ENCODE measurements around the gene TNPO3.
"Not testable (repeated sequence)": the region's sequence is repeated elsewhere in the genome, so short reads cannot be mapped to it uniquely, and the experiment has no call there.

TNPO3 gene

GRCh38 chr7:128955981-128956380 is 98.9 kb downstream of the TNPO3 start:
- no peak for DNase-seq

- DNase-seq: no peak
These were observed 99.8 kb downstream of the TNPO3 start for GRCh38 chr7:128954830-128955802.

DNA sequence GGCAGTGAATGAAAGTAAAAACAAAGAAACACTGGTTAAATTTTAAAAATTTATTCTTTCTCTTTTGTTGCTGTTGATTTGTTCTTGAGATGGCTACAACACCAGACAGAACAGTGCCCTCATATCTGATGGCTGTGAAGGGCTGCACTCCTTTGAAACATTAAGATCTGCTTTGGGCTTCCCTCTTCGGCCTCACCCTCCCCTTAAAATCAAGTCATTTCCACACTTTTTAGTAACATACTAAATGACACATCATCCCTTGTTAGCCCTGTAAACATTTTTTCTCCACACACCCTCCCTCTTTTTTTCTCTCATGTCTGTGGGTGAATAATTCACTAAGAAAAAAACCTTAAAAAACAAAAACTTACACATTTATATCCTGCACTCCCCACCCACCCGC is 100.8 kb downstream of the TNPO3 start:
- no peak for DNase-seq

DNA sequence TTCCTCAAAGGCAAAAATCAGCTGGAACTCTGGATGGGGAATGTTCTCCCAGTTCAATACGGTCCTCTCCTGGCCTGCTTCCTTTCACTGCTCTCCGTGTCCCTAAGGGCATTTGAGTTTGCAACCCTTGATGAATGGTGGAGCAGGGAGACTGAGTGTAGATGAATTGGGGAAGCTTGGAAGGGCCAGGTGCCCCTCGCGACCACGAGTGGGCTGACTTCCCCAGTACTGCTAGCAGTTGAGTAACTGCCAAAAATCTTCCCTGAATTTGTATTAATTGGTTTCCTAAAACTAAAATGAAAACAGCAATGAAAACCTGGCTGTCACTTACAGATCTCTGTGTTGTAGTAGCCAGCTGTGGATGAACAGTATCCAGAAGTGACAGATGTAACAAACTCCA is 103.6 kb downstream of the TNPO3 start:
- DNase-seq: peak; percentile 38 to 45 (median 39)

- peak; percentile 61 to 67 (median 65) for DNase-seq
These were observed 105.7 kb downstream of the TNPO3 start for GRCh38 chr7:128948976-128949760.

GRCh38 chr7:128948312-128948973 is 106.5 kb downstream of the TNPO3 start:
- DNase-seq: no peak

GRCh38 chr7:128947854-128948253 is 107.1 kb downstream of the TNPO3 start:
- no peak for DNase-seq

DNA sequence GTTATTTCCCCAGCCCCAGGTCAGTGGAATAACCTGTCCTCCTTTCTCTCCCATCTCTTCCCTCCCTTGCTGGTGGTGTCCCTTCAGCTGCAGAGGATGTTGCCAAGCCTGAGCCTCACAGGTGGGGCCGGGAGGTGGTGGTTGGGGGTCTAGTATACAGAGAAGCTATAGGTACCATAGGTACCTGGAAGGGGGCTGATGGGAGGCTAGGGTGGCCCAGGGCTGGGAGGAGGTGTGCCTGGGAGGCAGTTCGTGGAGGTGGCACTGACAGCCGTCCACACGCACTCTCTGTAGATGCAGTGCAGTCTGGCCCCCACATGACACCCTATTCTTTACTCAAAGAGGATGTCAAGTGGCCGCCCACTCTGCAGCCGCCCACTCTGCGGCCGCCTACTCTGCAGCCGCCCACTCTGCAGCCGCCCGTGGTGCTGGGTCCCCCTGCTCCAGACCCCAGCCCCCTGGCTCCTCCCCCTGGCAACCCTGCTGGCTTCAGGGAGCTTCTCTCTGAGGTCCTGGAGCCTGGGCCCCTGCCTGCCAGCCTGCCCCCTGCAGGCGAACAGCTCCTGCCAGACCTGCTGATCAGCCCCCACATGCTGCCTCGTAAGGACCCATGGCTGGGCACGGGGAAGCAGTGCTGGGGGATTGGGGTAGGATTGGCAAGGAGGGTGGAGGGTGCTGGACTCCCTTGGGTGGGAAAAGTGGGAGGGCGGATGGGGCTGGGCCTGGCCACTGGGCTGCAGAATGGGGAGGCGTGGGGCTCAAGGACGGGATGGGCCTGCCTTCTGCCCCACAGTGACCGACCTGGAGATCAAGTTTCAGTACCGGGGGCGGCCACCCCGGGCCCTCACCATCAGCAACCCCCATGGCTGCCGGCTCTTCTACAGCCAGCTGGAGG is 107.7 kb downstream of the TNPO3 start:
- DNase-seq: peak in 1 of 3 donors; percentile 63

DNA sequence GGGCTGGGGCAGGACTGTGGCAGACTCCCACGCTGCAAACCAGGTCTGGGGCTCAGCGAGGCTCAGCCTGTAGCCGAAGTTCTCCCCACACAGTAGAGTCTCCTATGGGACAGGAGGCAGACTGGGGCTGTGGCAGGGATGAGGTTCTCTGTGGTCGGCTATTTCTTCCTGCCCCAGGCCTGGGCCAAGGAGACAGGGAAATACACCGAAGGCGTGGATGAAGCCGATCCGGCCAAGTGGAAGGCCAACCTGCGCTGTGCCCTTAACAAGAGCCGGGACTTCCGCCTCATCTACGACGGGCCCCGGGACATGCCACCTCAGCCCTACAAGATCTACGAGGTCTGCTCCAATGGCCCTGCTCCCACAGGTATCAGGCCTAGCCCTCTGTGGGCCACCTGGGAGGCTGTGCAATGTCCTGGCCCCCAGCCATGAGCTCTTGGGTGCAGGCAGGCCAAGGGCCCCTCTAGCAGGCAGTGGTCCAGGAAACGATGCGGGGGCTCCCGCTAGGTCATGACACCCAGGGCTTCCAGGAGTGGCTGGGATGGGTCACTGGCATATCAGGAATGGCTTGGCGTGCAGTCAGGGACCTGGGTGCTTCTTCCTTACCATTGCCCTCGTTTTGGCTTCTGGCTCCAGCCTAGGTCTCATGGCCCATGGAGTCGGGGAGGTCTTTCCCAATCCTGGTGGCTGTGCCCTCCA is 109.1 kb downstream of the TNPO3 start:
- no peak for DNase-seq

- no peak for DNase-seq
These were observed 110.2 kb downstream of the TNPO3 start for GRCh38 chr7:128944487-128945236.

- not testable (repeated sequence) for DNase-seq
These were observed 111.7 kb downstream of the TNPO3 start for GRCh38 chr7:128943251-128943650.

- no peak for DNase-seq
These were observed 112.9 kb downstream of the TNPO3 start for GRCh38 chr7:128941946-128942526.

GRCh38 chr7:128941323-128941890 is 113.5 kb downstream of the TNPO3 start:
- no peak for DNase-seq

DNA sequence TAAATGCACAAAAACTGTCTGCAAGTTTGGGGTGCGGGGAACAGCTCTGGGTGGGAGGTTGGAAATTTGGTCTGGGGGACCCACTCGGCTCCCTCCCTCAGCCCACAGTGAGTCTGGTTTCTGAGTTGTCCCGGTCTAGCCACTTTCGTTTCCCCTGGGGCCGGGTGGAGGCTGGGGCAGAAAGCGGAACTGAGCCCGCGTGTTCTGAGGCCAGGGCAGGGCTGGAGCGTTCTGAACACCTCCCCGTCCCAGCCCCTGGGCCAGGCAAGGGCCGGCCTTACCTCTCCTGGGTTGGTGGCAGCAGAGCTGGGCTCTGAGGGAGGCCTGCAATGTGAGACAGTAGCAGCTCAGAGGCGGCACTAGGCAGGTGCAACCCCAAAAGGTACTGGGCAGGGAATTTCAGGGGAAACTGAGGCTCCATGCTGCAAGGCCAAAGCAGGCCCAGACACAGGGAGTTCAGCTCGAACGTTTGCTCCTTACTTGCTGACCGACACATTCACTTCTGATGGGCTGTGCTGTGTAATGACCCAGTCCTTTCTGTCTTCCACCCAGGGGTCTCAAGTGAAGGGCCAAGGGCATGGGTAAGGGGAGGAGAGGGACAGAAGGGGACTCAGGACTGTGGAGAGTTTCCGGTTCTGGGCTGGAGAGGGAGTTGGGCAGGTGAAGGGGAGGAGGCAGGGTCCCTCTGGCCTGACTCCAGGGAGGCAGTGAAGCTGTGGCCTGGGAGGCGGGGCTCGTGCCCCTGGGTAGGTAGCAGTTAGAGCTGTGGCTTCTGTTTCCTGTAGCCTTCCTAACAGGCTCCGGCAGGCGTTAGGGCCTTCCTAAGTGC is 114.2 kb downstream of the TNPO3 start:
- peak; percentile 93 to 94 (median 93) for DNase-seq

- peak; percentile 56 to 66 (median 61) for DNase-seq
These were observed 115.0 kb downstream of the TNPO3 start for GRCh38 chr7:128939861-128940410.

DNA sequence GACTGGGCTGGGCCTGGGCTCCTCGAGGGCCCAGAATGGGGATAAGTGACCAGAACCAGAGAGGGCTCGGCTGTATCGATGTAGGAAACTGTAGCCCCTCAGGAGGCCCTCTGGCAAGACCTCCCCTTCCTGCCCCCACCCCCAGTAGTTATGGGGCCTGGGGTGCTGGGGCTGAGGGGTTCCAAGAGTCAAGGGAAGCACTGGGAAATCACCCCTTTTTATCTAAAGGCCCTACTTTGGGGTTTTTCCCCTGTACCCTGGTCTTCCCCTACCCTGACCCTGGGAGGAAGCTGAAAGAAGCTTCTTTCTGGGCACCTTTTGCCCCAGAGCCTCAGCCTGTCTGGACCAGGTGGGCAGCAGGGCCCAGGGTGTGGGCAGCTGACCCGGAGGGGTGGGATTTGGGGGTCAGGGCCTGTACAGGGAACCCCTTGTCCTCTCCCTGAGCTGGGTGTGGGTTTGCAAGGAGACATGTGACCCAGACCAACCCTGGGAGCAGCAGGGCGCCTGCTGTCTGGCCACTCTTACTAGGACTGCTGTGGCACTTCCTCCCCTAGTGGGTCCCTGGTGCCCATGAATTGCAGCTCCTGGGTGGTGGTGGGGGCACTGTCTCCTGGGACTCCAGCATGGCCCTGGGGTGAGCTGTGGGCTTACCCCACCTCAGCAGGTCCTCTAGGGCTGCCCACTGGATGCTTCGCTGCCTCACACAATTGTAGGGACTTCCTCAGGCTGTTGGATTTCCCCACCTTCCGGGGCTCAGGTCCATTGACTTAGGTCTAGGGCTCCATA is 115.6 kb downstream of the TNPO3 start:
- DNase-seq: peak; percentile 74 to 87 (median 81)

DNA sequence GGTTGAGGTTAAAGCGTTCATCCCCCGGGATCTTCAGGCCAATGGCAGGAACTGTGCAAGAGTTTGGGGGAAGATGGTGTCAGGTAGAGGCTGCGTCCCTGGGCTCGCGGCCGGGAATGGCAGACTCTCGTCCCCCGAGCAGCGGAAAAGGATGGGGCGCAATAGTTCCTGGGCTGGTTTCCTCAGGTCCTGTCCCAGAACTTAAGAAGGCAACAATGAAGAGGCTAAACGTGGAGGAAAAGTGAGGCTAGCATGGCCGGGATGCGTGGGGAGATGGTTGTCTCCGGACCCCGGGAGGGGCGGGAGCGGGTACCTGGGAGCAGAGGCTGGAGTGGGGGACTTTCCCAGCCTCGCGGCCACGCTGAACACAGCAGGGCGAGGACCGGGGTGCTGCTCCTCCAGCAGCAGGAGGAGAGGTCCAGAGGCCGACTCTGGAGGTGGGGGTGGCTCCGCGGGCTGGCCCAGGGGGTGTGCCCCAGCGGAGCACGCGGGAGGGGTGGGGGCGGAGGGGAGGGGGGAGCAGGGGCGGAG is 116.3 kb downstream of the TNPO3 start:
- peak; percentile 72 to 90 (median 82) for DNase-seq

Data from suppressor macrophage treated with lipopolysaccharide for 1 hour (primary cell).